ENCODE measurements around the gene HSPA1B. TPM values are rescaled to one million over a fixed set of nuclear protein-coding genes. Genes with fewer than 3 reads are reported as not detected.

HSPA1B gene
- total RNA-seq, 2 experiments from 2014 or later = 60.9 to 177 TPM

DNA sequence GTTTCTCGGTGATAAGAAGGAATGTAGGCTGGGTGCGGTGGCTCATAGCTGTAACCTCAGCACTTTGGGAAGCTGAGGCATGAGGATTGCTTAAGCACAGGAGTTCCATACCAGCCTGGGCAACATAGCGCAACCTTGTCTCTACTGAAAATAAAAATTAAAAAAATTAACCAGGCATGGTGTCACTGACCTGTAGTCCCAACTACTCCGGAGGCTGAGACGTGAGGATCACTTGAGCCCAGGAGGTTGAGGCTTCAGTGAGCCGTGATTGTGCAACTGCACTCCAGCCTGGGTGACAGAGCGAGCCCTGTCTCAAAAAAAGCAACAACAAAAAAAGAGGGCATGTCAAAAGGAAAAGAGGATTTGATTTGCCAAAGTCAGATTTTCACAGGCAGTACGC, 31.2 kb downstream of the HSPA1B start:
- Histone ChIP-seq H3K9me3 (ENCODE audit: low read length) (no peaks in the 10 kb centered on the region), H4K20me1 (ENCODE audit: insufficient read depth, low read length) (no peaks in the 10 kb centered on the region), H3K4me3 (ENCODE audit: low read depth, low read length, poor library complexity, severe bottlenecking) (no peak overlapping the region), H2AFZ (ENCODE audit: low read length) (no peak overlapping the region), H3K4me1 (ENCODE audit: insufficient read depth, low read length, poor library complexity, severe bottlenecking) (peaks cover 12% of the 10 kb centered on the region), H3K9me2 (ENCODE audit: insufficient read depth, low read length) (no peaks in the 10 kb centered on the region), H3K79me2 (ENCODE audit: insufficient read depth, low read depth, low read length) (no peaks in the 10 kb centered on the region), H3K4me2 (ENCODE audit: low read length) (no peak overlapping the region), H3K27ac (ENCODE audit: low read depth, low read length, poor library complexity, severe bottlenecking) (no peak overlapping the region), H3K36me3 (ENCODE audit: insufficient read depth, low read length) (no peaks in the 10 kb centered on the region)
- CTCF ChIA-PET (ENCODE audit: unreplicated experiment) = no interaction called here
- TF ChIP-seq EZH2phosphoT487 (IDR thresholded peaks at IDR 0.05; ENCODE audit: borderline replicate concordance, low read depth, low read length) = no peak
- no peak for TF ChIP-seq CTCF (conservative IDR thresholded peaks at IDR 0.05; ENCODE audit: low read length)
- DNase-seq (ENCODE audit: low spot score) = no peak
- BruUV-seq (replicated peaks) = no TSS peak
- intact Hi-C loops (cut with micrococcal nuclease; ENCODE audit: unreplicated experiment) = no loop called here
- POLR2A ChIA-PET = interaction anchor here (0.9 kb wide), 1 partner anchor 20 kb away, joined by 3 read pairs; no protein-coding TSS in a partner anchor

- Histone ChIP-seq H3K4me3 (ENCODE audit: low read depth, low read length, poor library complexity, severe bottlenecking) (no peak overlapping the region), H3K4me1 (ENCODE audit: insufficient read depth, low read length, poor library complexity, severe bottlenecking) (peaks cover 20% of the 10 kb centered on the region), H3K9me2 (ENCODE audit: insufficient read depth, low read length) (no peaks in the 10 kb centered on the region), H4K20me1 (ENCODE audit: insufficient read depth, low read length) (no peaks in the 10 kb centered on the region), H3K36me3 (ENCODE audit: insufficient read depth, low read length) (no peaks in the 10 kb centered on the region), H2AFZ (ENCODE audit: low read length) (no peak overlapping the region), H3K4me2 (ENCODE audit: low read length) (no peak overlapping the region), H3K79me2 (ENCODE audit: insufficient read depth, low read depth, low read length) (no peaks in the 10 kb centered on the region), H3K27ac (ENCODE audit: low read depth, low read length, poor library complexity, severe bottlenecking) (no peak overlapping the region), H3K9me3 (ENCODE audit: low read length) (no peaks in the 10 kb centered on the region)
- POLR2A ChIA-PET = no interaction called here
- BruUV-seq (replicated peaks) = no TSS peak
- DNase-seq (ENCODE audit: low spot score) = no peak
- intact Hi-C loops (cut with micrococcal nuclease; ENCODE audit: unreplicated experiment) = no loop called here
- CTCF ChIA-PET (ENCODE audit: unreplicated experiment) = no interaction called here
- TF ChIP-seq EZH2phosphoT487 (IDR thresholded peaks at IDR 0.05; ENCODE audit: borderline replicate concordance, low read depth, low read length) (no peak), CTCF (conservative IDR thresholded peaks at IDR 0.05; ENCODE audit: low read length) (no peak)
These were observed 32.4 kb downstream of the HSPA1B start for GRCh38 chr6:31859923-31860322.

- intact Hi-C loops (cut with micrococcal nuclease; ENCODE audit: unreplicated experiment) = no loop called here
- Histone ChIP-seq H3K36me3 (ENCODE audit: insufficient read depth, low read length) (no peaks in the 10 kb centered on the region), H2AFZ (ENCODE audit: low read length) (no peak overlapping the region), H3K9me2 (ENCODE audit: insufficient read depth, low read length) (no peaks in the 10 kb centered on the region), H3K79me2 (ENCODE audit: insufficient read depth, low read depth, low read length) (no peaks in the 10 kb centered on the region), H3K27ac (ENCODE audit: low read depth, low read length, poor library complexity, severe bottlenecking) (no peak overlapping the region), H3K4me2 (ENCODE audit: low read length) (no peak overlapping the region), H3K4me1 (ENCODE audit: insufficient read depth, low read length, poor library complexity, severe bottlenecking) (peaks cover 20% of the 10 kb centered on the region), H3K9me3 (ENCODE audit: low read length) (no peaks in the 10 kb centered on the region), H4K20me1 (ENCODE audit: insufficient read depth, low read length) (no peaks in the 10 kb centered on the region), H3K4me3 (ENCODE audit: low read depth, low read length, poor library complexity, severe bottlenecking) (no peak overlapping the region)
- CTCF ChIA-PET (ENCODE audit: unreplicated experiment) = no interaction called here
- no TSS peak for BruUV-seq (replicated peaks)
- no peak for TF ChIP-seq CTCF (conservative IDR thresholded peaks at IDR 0.05; ENCODE audit: low read length)
- TF ChIP-seq EZH2phosphoT487 (IDR thresholded peaks at IDR 0.05; ENCODE audit: borderline replicate concordance, low read depth, low read length) = no peak
- DNase-seq (ENCODE audit: low spot score) = no peak
- POLR2A ChIA-PET = interaction anchor here (0.9 kb wide), 1 partner anchor 28 kb away, joined by 3 read pairs; no protein-coding TSS in a partner anchor
These were observed 32.8 kb downstream of the HSPA1B start for GRCh38 chr6:31860349-31860748.

Data from OCI-LY7 (cell line).